ENCODE measurements around the gene STAC. TPM values are rescaled to one million over a fixed set of nuclear protein-coding genes. Genes with fewer than 3 reads are reported as not detected.

STAC gene, protein sequence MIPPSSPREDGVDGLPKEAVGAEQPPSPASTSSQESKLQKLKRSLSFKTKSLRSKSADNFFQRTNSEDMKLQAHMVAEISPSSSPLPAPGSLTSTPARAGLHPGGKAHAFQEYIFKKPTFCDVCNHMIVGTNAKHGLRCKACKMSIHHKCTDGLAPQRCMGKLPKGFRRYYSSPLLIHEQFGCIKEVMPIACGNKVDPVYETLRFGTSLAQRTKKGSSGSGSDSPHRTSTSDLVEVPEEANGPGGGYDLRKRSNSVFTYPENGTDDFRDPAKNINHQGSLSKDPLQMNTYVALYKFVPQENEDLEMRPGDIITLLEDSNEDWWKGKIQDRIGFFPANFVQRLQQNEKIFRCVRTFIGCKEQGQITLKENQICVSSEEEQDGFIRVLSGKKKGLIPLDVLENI
- 1.9 and 2.0 TPM in 2 replicates for total RNA-seq (2021)
- percentile 41 among the genes with signal in this experiment for Bru-seq, nascent RNA
- percentile 37 among the genes with signal in this experiment for BruChase-seq, experiment 1, labeled RNA remaining after a 2-hour chase
- BruChase-seq, experiment 2, labeled RNA remaining after a 6-hour chase: percentile 31 among the genes with signal in this experiment
- long read RNA-seq, partial matches to known transcripts: 1 of 3 reads
- long read RNA-seq, other reads (novel, unspliced or antisense): 1 of 3 reads

DNA sequence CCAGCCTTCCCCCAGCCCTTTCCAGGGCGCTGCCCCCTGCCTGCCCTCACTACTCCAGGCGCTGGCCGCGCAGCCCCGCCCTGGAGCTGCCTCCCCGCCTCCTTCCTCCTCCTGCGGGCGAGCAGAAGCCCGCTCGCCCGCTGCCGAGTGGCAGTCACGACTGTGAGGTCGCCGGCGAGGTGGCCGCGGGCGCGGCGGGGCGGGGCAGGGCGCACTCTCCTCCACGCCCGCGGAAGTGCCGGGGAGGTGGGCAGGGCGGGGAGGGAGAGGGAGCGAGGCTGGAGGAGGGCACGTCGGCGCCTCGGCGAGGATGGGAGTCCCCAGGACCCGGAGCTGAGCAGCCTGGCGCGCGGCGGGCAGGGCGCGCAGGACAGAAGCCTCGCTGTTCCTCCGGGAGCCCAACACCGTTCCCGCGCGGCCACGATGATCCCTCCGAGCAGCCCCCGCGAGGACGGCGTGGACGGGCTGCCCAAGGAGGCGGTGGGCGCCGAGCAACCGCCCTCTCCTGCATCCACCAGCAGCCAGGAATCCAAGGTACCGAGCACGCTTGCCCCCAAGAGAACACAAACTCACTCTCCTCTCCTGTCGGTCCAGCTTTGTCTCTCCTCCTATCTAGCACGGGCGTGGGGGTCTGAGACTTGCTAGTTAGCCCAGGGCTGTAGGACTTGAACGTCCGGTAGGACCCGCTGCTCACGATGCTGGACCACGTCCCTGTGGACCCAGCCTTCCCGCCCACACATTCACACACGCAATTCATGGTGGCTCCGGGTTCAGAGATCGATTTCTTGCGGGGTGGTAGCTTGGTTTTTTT, at the start of gene STAC:
Gene STAC, plus strand, starts transcription at position 284 of the 811 bp plus-strand sequence. Its CDS starts 140 bp downstream, at position 424.
- DNase-seq (ENCODE audit: low spot score): peak; percentile 4
- Histone ChIP-seq H3K4me1 (ENCODE audit: insufficient read depth, low read length, poor library complexity, severe bottlenecking) (no peaks in the 10 kb centered on the region), H3K27ac (ENCODE audit: low read depth, low read length, poor library complexity, severe bottlenecking) (no peak within 1 kb of the TSS), H3K9me3 (ENCODE audit: low read depth, low read length, poor library complexity, severe bottlenecking) (no peaks in the 10 kb centered on the region), H3K36me3 (ENCODE audit: insufficient read depth, low read length, poor library complexity, severe bottlenecking) (no peaks in the 10 kb centered on the region), H3K4me3 (ENCODE audit: low read depth, low read length, poor library complexity, severe bottlenecking) (peak within 1 kb of the TSS; percentile 50), H3K27me3 (replicated peaks; ENCODE audit: insufficient read depth, low read depth, low read length, poor library complexity) (peaks cover 14% of the 10 kb centered on the region)
- TF ChIP-seq CTCF (conservative IDR thresholded peaks at IDR 0.05; ENCODE audit: low read depth, low read length) (no peak), EZH2 (IDR thresholded peaks at IDR 0.05; ENCODE audit: borderline replicate concordance, low read depth, low read length, poor library complexity, severe bottlenecking) (peak; percentile 34)
- ChIA-PET CTCF (no interaction called here), POLR2A (ENCODE audit: low non-redundant PET) (no interaction called here)
- no TSS peak for BruUV-seq (replicated peaks)
- intact Hi-C loops (cut with micrococcal nuclease; ENCODE audit: unreplicated experiment): no loop called here

GRCh38 chr3:36332139-36332538, 48.2 kb upstream of the STAC start:
- POLR2A ChIA-PET (ENCODE audit: low non-redundant PET): no interaction called here
- CTCF ChIA-PET: no interaction called here
- no peak for DNase-seq (ENCODE audit: low spot score)
- Histone ChIP-seq H3K27ac (ENCODE audit: low read depth, low read length, poor library complexity, severe bottlenecking) (no peak overlapping the region), H3K4me3 (ENCODE audit: low read depth, low read length, poor library complexity, severe bottlenecking) (no peak overlapping the region), H3K36me3 (ENCODE audit: insufficient read depth, low read length, poor library complexity, severe bottlenecking) (no peaks in the 10 kb centered on the region), H3K4me1 (ENCODE audit: insufficient read depth, low read length, poor library complexity, severe bottlenecking) (peaks cover 3% of the 10 kb centered on the region), H3K9me3 (ENCODE audit: low read depth, low read length, poor library complexity, severe bottlenecking) (no peaks in the 10 kb centered on the region), H3K27me3 (replicated peaks; ENCODE audit: insufficient read depth, low read depth, low read length, poor library complexity) (no peaks in the 10 kb centered on the region)
- TF ChIP-seq EZH2 (IDR thresholded peaks at IDR 0.05; ENCODE audit: borderline replicate concordance, low read depth, low read length, poor library complexity, severe bottlenecking): no peak
- no peak for TF ChIP-seq CTCF (conservative IDR thresholded peaks at IDR 0.05; ENCODE audit: low read depth, low read length)
- no TSS peak for BruUV-seq (replicated peaks)
- intact Hi-C loops (cut with micrococcal nuclease; ENCODE audit: unreplicated experiment): no loop called here

DNA sequence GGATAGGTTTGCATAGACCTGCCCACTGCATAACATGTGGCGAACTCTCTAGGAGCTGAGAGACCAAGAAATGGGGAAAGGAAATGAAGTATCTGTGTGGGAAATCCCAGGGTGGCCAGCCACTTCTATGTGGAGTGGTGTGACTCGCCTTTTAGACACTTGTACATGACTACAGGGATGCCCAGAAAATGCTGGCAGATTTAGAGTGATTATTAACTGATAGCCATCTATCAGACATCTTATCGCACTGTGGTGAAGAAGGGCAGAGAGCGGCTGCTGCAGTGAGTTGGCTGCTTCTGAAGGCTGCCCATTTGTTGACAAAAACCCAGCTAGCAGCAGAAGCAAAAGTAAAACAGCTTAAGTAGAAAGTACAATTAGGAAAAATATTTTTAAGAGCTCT, 18.1 kb upstream of the STAC start:
- Histone ChIP-seq H3K27me3 (replicated peaks; ENCODE audit: insufficient read depth, low read depth, low read length, poor library complexity) (no peaks in the 10 kb centered on the region), H3K4me3 (ENCODE audit: low read depth, low read length, poor library complexity, severe bottlenecking) (no peak overlapping the region), H3K4me1 (ENCODE audit: insufficient read depth, low read length, poor library complexity, severe bottlenecking) (no peaks in the 10 kb centered on the region), H3K36me3 (ENCODE audit: insufficient read depth, low read length, poor library complexity, severe bottlenecking) (no peaks in the 10 kb centered on the region), H3K27ac (ENCODE audit: low read depth, low read length, poor library complexity, severe bottlenecking) (no peak overlapping the region), H3K9me3 (ENCODE audit: low read depth, low read length, poor library complexity, severe bottlenecking) (no peaks in the 10 kb centered on the region)
- POLR2A ChIA-PET (ENCODE audit: low non-redundant PET): no interaction called here
- CTCF ChIA-PET: no interaction called here
- intact Hi-C loops (cut with micrococcal nuclease; ENCODE audit: unreplicated experiment): no loop called here
- no TSS peak for BruUV-seq (replicated peaks)
- TF ChIP-seq CTCF (conservative IDR thresholded peaks at IDR 0.05; ENCODE audit: low read depth, low read length): no peak
- DNase-seq (ENCODE audit: low spot score): no peak

All from A673 (cell line).